GM19372 (cell line): ENCODE measurements around the gene AKT1.

ENCODE experiments used
- ATAC-seq: cut with Tn5 transposase; IDR thresholded peaks from one replicate; pipeline ENCODE4 v1.9.1; 2021; ENCODE audit warnings: mild to moderate bottlenecking, low read depth, moderate library complexity; ENCODE audit not compliant: unreplicated experiment

Gene AKT1

GRCh38 chr14:104726600-104727451, 68.7 kb downstream of the AKT1 start:
- ATAC-seq = no peak

- ATAC-seq = no peak
Observed at GRCh38 chr14:104725772-104726548, 69.6 kb downstream of the AKT1 start.

DNA sequence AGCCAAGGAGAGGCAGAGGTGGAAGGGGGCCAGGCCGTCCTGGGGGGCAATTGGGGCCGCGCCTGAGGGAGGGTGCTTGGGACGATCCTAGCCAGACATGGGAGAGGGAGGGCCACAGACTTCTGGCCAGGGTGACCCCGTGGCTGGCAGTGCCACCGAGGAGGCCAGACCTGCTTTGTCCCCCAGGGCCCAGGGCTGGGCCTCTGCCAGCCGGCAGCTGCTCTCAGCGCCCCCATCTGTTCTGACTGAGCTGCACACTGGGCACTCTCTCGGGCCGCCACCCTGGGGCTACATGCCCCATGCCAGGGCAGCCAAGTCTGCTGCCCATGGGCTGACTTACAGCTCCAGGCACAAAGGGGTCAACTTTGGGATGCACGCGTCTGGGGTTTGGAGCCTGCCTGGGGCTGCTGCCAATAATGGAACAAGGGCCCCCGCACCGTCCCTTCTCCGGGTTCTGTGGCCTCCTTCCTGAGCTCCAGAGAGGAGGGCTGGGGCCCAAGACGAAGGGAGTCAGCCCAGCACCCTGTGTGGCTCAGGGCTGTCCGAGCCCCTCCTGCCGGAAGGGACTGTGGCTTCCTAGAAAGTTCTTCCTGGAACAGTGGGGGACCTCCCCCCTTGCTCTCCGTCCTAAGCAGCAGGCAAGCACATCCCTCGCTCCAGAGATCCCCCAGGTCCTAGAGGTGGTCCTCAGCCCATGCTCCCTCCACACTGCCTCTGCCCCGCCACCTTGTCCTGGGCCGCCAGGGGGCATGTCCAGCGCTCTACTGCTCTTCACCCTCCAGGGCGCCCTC, 70.4 kb downstream of the AKT1 start:
- ATAC-seq = no peak

DNA sequence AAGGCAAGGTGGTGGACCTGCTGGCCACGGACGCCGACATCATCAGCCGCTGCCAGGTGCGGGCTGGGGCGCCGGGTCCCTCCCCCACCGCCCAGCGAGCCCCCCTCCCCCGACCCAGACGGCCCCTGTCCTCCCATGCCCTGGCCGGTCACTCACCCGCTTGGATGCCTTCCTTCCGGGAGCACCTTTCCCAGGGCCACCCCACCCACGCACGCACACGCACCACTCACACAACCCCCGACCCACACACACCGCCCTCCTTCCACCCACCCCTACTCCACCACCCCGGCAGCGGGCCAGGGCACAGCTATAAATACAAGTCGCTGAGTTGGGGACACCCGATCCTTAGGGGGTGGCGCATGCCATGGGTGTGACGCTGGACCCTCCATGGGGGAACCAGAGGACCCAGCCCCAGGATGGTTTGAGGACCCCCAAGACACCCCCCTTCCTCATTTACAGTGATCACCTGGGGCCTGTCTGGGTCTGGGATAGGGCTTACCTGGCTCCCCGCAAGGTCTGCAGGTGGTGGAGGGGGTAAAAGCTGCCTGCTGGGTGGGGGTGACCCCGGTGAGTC, 71.1 kb downstream of the AKT1 start:
- no peak for ATAC-seq

GRCh38 chr14:104723651-104724406, 71.7 kb downstream of the AKT1 start, which contains the start of gene ADSS1:
ADSS1 (plus strand) TSS chr14:104724229; CDS start chr14:104724271, 42 bp downstream.
- ATAC-seq = no peak

GRCh38 chr14:104722938-104723650, 72.5 kb downstream of the AKT1 start:
- no peak for ATAC-seq

DNA sequence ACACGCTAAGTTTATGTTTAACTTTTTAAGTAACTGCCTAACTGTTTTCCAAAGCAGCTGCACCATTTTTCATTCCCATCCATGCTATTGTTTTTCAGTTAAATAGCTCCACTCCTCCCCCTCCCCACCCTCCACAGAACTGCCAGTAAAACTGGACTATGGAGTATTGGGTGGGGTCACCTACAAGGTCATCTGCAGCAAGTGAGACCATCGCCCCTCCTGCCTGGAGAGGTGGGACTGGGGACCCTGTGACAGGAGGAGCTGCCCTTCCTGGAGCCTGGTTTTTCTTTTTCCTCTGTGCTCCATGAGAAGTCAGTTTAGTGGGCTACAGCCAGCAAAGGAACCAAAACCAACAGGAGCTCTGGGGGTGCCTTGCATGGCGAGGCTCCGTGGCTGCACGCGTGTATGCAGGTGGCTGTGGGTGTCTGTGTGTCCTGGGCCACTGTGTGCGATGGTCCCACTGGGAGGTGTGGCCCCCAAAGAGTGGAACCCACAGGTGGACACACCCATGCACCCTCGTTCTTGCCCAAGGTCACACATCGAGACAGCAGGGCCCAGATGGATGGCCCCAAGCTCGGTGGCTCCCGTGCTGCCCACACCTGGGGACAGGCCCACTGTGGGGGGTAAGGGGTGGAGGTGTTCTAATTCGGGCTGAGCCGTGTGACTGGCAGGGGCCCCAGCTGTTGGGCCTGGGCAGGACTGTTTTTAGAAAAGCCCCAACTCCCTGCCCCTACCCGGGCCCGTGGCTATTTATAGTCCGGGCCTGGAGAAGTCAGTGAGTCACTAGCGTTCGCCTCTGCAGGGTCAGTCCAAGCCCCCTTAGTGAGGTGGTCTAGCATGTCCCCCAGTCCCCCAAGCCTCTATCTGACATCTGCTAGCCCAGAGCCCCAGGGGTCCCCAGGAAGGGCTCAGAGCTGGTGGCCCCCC, 73.8 kb downstream of the AKT1 start:
- ATAC-seq = no peak
